Loucy (cell line): Measurements from ENCODE around the gene TBX15.

ENCODE experiments used
- H2AFZ ChIP-seq: fragments of 200-600 bp; sonication (generic); 2 replicates; pipeline ENCODE4 v1.6.0; 2016; ENCODE audit warnings: antibody characterized with exemption, mild to moderate bottlenecking, low read length, moderate library complexity
- H3F3A ChIP-seq: fragments of 200-600 bp; 2 replicates; pipeline ENCODE4 v1.6.0; 2016; ENCODE audit warnings: antibody characterized with exemption, low read depth, mild to moderate bottlenecking
- H3K27me3 ChIP-seq: fragments of 200-600 bp; sonication (generic); 2 replicates; pipeline ENCODE4 v1.6.1; 2014; ENCODE audit warnings: low read length, mild to moderate bottlenecking; ENCODE audit not compliant: insufficient read depth, poor library complexity, severe bottlenecking
- H3K36me3 ChIP-seq: fragments of 200-600 bp; sonication (generic); 2 replicates; pipeline ENCODE4 v1.6.1; 2016; ENCODE audit warnings: low read length; ENCODE audit not compliant: insufficient read depth
- H3K4me1 ChIP-seq: fragments of 200-600 bp; sonication (generic); 2 replicates; pipeline ENCODE4 v1.5.1; 2014; ENCODE audit warnings: low read length, mild to moderate bottlenecking; ENCODE audit not compliant: insufficient read depth, poor library complexity, severe bottlenecking
- H3K4me2 ChIP-seq: fragments of 200-600 bp; sonication (generic); 2 replicates; pipeline ENCODE4 v1.6.0; 2014; ENCODE audit warnings: antibody characterized with exemption, low read length, low read depth, mild to moderate bottlenecking; ENCODE audit not compliant: poor library complexity, severe bottlenecking
- H3K4me3 ChIP-seq: fragments of 200-600 bp; sonication (generic); 2 replicates; pipeline ENCODE4 v1.5.1; 2014; ENCODE audit warnings: low read length, mild to moderate bottlenecking, mixed read lengths; ENCODE audit not compliant: poor library complexity, severe bottlenecking
- H3K79me2 ChIP-seq: fragments of 200-600 bp; sonication (generic); 2 replicates; pipeline ENCODE4 v1.6.1; 2014; ENCODE audit warnings: low read length; ENCODE audit not compliant: insufficient read depth
- H3K9ac ChIP-seq: fragments of 200-600 bp; sonication (generic); 2 replicates; pipeline ENCODE4 v1.6.0; 2014; ENCODE audit warnings: mild to moderate bottlenecking, low read depth, low read length, moderate library complexity; ENCODE audit not compliant: poor library complexity, severe bottlenecking
- H3K9me2 ChIP-seq: fragments of 200-600 bp; sonication (generic); replicated peaks from 2 replicates; pipeline ENCODE4 v1.6.1; 2016; ENCODE audit warnings: low read depth, low read length, mixed read lengths
- H3K9me3 ChIP-seq: fragments of 200-600 bp; sonication (generic); 2 replicates; pipeline ENCODE4 v1.6.1; 2014; ENCODE audit warnings: mild to moderate bottlenecking, antibody characterized with exemption, low read length, low read depth; ENCODE audit not compliant: insufficient read depth
- H4K20me1 ChIP-seq: fragments of 200-600 bp; sonication (generic); 2 replicates; pipeline ENCODE4 v1.6.0; 2014; ENCODE audit warnings: antibody characterized with exemption, low read length, mild to moderate bottlenecking; ENCODE audit not compliant: insufficient read depth, poor library complexity, severe bottlenecking
- CTCF ChIP-seq: fragments of 200-600 bp; sonication (generic); conservative IDR thresholded peaks from 2 replicates; pipeline ENCODE4 v1.5.1; 2014; ENCODE audit warnings: mild to moderate bottlenecking, antibody characterized with exemption, low read length
- EZH2phosphoT487 ChIP-seq: fragments of 200-600 bp; IDR thresholded peaks from 2 replicates; pipeline ENCODE4 v1.6.1; 2018; ENCODE audit warnings: antibody characterized with exemption, mild to moderate bottlenecking, moderate library complexity, borderline replicate concordance

Gene TBX15

GRCh38 chr1:118951270-118951936 is 36.7 kb downstream of the TBX15 start:
- Histone ChIP-seq H3K4me1 (no peaks in the 10 kb centered on the region), H3K36me3 (no peaks in the 10 kb centered on the region), H3K9me2 (no peaks in the 10 kb centered on the region), H3K4me3 (no peak overlapping the region), H2AFZ (no peak overlapping the region), H4K20me1 (no peaks in the 10 kb centered on the region), H3K9ac (no peak overlapping the region), H3K79me2 (no peaks in the 10 kb centered on the region), H3K4me2 (no peak overlapping the region), H3K9me3 (no peaks in the 10 kb centered on the region), H3K27me3 (no peaks in the 10 kb centered on the region), H3F3A (no peaks in the 10 kb centered on the region)
- no peak for TF ChIP-seq EZH2phosphoT487
- no peak for TF ChIP-seq CTCF

GRCh38 chr1:118949315-118949714 is 38.8 kb downstream of the TBX15 start:
- no peak for TF ChIP-seq CTCF
- no peak for TF ChIP-seq EZH2phosphoT487
- Histone ChIP-seq H4K20me1 (no peaks in the 10 kb centered on the region), H2AFZ (no peak overlapping the region), H3F3A (no peaks in the 10 kb centered on the region), H3K4me3 (no peak overlapping the region), H3K36me3 (no peaks in the 10 kb centered on the region), H3K4me2 (no peak overlapping the region), H3K79me2 (no peaks in the 10 kb centered on the region), H3K9ac (no peak overlapping the region), H3K9me2 (no peaks in the 10 kb centered on the region), H3K9me3 (no peaks in the 10 kb centered on the region), H3K27me3 (no peaks in the 10 kb centered on the region), H3K4me1 (no peaks in the 10 kb centered on the region)

GRCh38 chr1:118948846-118949245 is 39.3 kb downstream of the TBX15 start:
- no peaks in the 10 kb centered on the region for H3K36me3 ChIP-seq
- H3K9me2 ChIP-seq = no peaks in the 10 kb centered on the region
- no peaks in the 10 kb centered on the region for H3K4me1 ChIP-seq
- H3K79me2 ChIP-seq = no peaks in the 10 kb centered on the region
- no peak overlapping the region for H2AFZ ChIP-seq
- no peak overlapping the region for H3K4me3 ChIP-seq
- no peak overlapping the region for H3K9ac ChIP-seq
- no peak overlapping the region for H3K4me2 ChIP-seq
- no peaks in the 10 kb centered on the region for H3K27me3 ChIP-seq
- no peaks in the 10 kb centered on the region for H4K20me1 ChIP-seq
- TF ChIP-seq EZH2phosphoT487 (no peak), CTCF (no peak)
- H3K9me3 ChIP-seq = no peaks in the 10 kb centered on the region
- H3F3A ChIP-seq = no peaks in the 10 kb centered on the region
